Loucy (cell line): ENCODE data around the gene ITPRIPL1.

Source experiments
- H2AFZ ChIP-seq: fragments of 200-600 bp; sonication (generic); 2 replicates; pipeline ENCODE4 v1.6.0; 2016; ENCODE audit warnings: antibody characterized with exemption, mild to moderate bottlenecking, low read length, moderate library complexity
- H3F3A ChIP-seq: fragments of 200-600 bp; 2 replicates; pipeline ENCODE4 v1.6.0; 2016; ENCODE audit warnings: antibody characterized with exemption, low read depth, mild to moderate bottlenecking
- H3K27me3 ChIP-seq: fragments of 200-600 bp; sonication (generic); 2 replicates; pipeline ENCODE4 v1.6.1; 2014; ENCODE audit warnings: low read length, mild to moderate bottlenecking; ENCODE audit not compliant: insufficient read depth, poor library complexity, severe bottlenecking
- H3K36me3 ChIP-seq: fragments of 200-600 bp; sonication (generic); 2 replicates; pipeline ENCODE4 v1.6.1; 2016; ENCODE audit warnings: low read length; ENCODE audit not compliant: insufficient read depth
- H3K4me1 ChIP-seq: fragments of 200-600 bp; sonication (generic); 2 replicates; pipeline ENCODE4 v1.5.1; 2014; ENCODE audit warnings: low read length, mild to moderate bottlenecking; ENCODE audit not compliant: insufficient read depth, poor library complexity, severe bottlenecking
- H3K4me2 ChIP-seq: fragments of 200-600 bp; sonication (generic); 2 replicates; pipeline ENCODE4 v1.6.0; 2014; ENCODE audit warnings: antibody characterized with exemption, low read length, low read depth, mild to moderate bottlenecking; ENCODE audit not compliant: poor library complexity, severe bottlenecking
- H3K4me3 ChIP-seq: fragments of 200-600 bp; sonication (generic); 2 replicates; pipeline ENCODE4 v1.5.1; 2014; ENCODE audit warnings: low read length, mild to moderate bottlenecking, mixed read lengths; ENCODE audit not compliant: poor library complexity, severe bottlenecking
- H3K79me2 ChIP-seq: fragments of 200-600 bp; sonication (generic); 2 replicates; pipeline ENCODE4 v1.6.1; 2014; ENCODE audit warnings: low read length; ENCODE audit not compliant: insufficient read depth
- H3K9ac ChIP-seq: fragments of 200-600 bp; sonication (generic); 2 replicates; pipeline ENCODE4 v1.6.0; 2014; ENCODE audit warnings: mild to moderate bottlenecking, low read depth, low read length, moderate library complexity; ENCODE audit not compliant: poor library complexity, severe bottlenecking
- H3K9me2 ChIP-seq: fragments of 200-600 bp; sonication (generic); replicated peaks from 2 replicates; pipeline ENCODE4 v1.6.1; 2016; ENCODE audit warnings: low read depth, low read length, mixed read lengths
- H3K9me3 ChIP-seq: fragments of 200-600 bp; sonication (generic); 2 replicates; pipeline ENCODE4 v1.6.1; 2014; ENCODE audit warnings: mild to moderate bottlenecking, antibody characterized with exemption, low read length, low read depth; ENCODE audit not compliant: insufficient read depth
- H4K20me1 ChIP-seq: fragments of 200-600 bp; sonication (generic); 2 replicates; pipeline ENCODE4 v1.6.0; 2014; ENCODE audit warnings: antibody characterized with exemption, low read length, mild to moderate bottlenecking; ENCODE audit not compliant: insufficient read depth, poor library complexity, severe bottlenecking
- CTCF ChIP-seq: fragments of 200-600 bp; sonication (generic); conservative IDR thresholded peaks from 2 replicates; pipeline ENCODE4 v1.5.1; 2014; ENCODE audit warnings: mild to moderate bottlenecking, antibody characterized with exemption, low read length
- EZH2phosphoT487 ChIP-seq: fragments of 200-600 bp; IDR thresholded peaks from 2 replicates; pipeline ENCODE4 v1.6.1; 2018; ENCODE audit warnings: antibody characterized with exemption, mild to moderate bottlenecking, moderate library complexity, borderline replicate concordance

The ITPRIPL1 gene

DNA sequence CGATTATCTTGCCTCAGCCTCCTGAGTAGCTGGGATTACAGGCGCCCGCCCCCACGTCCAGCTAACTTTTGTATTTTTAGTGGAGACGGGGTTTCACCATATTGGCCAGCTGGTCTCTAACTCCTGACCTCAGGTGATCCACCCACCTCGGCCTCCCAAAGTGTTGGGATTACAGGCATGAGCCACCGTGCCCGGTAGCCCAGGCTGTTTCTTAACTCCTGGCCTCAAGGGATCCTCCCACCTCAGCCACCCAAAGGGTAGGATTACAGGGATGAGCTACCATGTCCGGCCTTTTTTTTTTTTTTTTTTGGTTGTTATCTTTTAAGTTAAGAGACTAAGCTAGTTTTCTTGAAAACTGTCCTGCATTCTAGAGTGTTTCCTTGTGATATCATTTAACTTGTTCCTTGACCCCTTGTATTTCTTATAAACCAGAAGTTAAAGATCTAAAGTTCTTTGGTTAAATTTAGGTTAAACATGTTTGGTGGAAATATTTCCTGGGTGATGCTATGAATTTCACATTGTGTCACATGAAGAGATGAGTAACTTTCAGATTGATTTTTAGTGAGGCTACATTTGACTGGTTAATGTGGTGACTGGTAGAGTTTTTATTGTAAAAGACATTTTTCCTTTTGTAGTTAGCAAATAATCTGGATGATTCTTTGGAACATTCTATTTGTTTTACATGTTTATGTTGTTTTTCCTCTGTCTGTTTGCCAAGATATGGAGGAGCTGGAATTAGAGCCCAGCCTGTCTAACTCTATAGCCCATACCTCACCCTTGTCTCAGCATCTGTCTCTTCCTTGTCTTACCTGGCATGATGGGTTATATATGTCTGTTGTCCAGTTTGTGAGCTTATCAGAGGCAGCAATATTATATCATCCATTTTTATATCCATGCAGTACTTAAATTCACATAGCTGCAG, 15.6 kb downstream of the ITPRIPL1 start:
- Histone ChIP-seq H3F3A (no peaks in the 10 kb centered on the region), H3K79me2 (peaks cover 89% of the 10 kb centered on the region), H4K20me1 (peaks cover 13% of the 10 kb centered on the region), H3K4me3 (peak overlapping the region; percentile 14), H3K36me3 (peaks cover 44% of the 10 kb centered on the region), H3K9me3 (no peaks in the 10 kb centered on the region), H3K9ac (peak overlapping the region; percentile 0), H2AFZ (no peak overlapping the region), H3K9me2 (no peaks in the 10 kb centered on the region), H3K4me2 (peak overlapping the region; percentile 39), H3K4me1 (peaks cover 40% of the 10 kb centered on the region), H3K27me3 (no peaks in the 10 kb centered on the region)
- TF ChIP-seq CTCF (no peak), EZH2phosphoT487 (no peak)

DNA sequence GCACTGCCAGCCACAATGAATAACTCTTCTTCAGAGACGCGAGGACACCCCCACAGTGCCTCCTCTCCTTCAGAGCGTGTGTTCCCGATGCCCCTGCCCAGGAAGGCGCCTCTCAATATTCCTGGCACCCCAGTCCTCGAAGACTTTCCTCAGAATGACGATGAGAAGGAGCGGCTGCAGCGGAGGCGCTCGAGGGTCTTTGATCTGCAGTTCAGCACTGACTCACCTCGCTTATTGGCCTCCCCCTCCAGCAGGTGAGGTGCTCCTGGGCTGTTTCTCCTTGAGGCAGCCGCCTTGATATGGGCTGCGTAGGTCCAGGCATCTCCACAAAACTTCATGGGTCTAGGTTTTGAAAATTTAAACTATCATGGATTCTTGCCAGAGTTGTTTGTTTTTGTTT, 16.5 kb downstream of the ITPRIPL1 start:
- Histone ChIP-seq H3K79me2 (peaks cover 86% of the 10 kb centered on the region), H3K9ac (no peak overlapping the region), H3K9me3 (no peaks in the 10 kb centered on the region), H3K36me3 (peaks cover 53% of the 10 kb centered on the region), H4K20me1 (peaks cover 10% of the 10 kb centered on the region), H3K4me1 (peaks cover 34% of the 10 kb centered on the region), H3K9me2 (no peaks in the 10 kb centered on the region), H2AFZ (no peak overlapping the region), H3K4me2 (peak overlapping the region; percentile 39), H3K27me3 (no peaks in the 10 kb centered on the region), H3K4me3 (peak overlapping the region; percentile 17), H3F3A (no peaks in the 10 kb centered on the region)
- TF ChIP-seq CTCF, result no peak
- TF ChIP-seq EZH2phosphoT487, result no peak

- peaks cover 6% of the 10 kb centered on the region for H4K20me1 ChIP-seq
- no peaks in the 10 kb centered on the region for H3K9me3 ChIP-seq
- H3K9me2 ChIP-seq, result no peaks in the 10 kb centered on the region
- H3K9ac ChIP-seq, result no peak overlapping the region
- no peaks in the 10 kb centered on the region for H3F3A ChIP-seq
- H3K4me2 ChIP-seq, result peak overlapping the region; percentile 39
- H3K4me3 ChIP-seq, result peak overlapping the region; percentile 17
- no peaks in the 10 kb centered on the region for H3K27me3 ChIP-seq
- peaks cover 29% of the 10 kb centered on the region for H3K4me1 ChIP-seq
- TF ChIP-seq CTCF, result no peak
- no peak for TF ChIP-seq EZH2phosphoT487
- no peak overlapping the region for H2AFZ ChIP-seq
- H3K36me3 ChIP-seq, result peaks cover 57% of the 10 kb centered on the region
- peaks cover 81% of the 10 kb centered on the region for H3K79me2 ChIP-seq
Observed at GRCh38 chr2:96342085-96342484, 17.0 kb downstream of the ITPRIPL1 start.
